Spleen (tissue), 7 donors: ENCODE data around the gene ZXDC.

Source experiments
- POLR2A ChIP-seq, 3 donors: fragments of 450-650 bp; IDR thresholded peaks; one replicate each; pipeline ENCODE4 v1.5.1; 2017; ENCODE audit warnings: antibody characterized with exemption in 3 of 3, mild to moderate bottlenecking in 1 of 3
- TF ChIP-seq, protein P1 (sequence below), 11 experiments: fragments of 200-600 bp in 7 of 11; fragments of 450-650 bp in 4 of 11; sonication (generic) in 4 of 11; IDR thresholded peaks in 8 of 11; conservative IDR thresholded peaks in 3 of 11; 1 replicate in 7 of 11; 2 replicates in 4 of 11; pipeline versions ENCODE4 v1.4.0 to v1.8.0; 2016 to 2021; ENCODE audit warnings: antibody characterized with exemption in 11 of 11, inconsistent platforms in 4 of 11, mild to moderate bottlenecking in 1 of 11
- donor health status: DM: no; HTN: no; CAD: no; lungs with moderate emphysema.
- donor health status: DM: no; HTN: no; CAD: no.
- donor health status: DM: no; HTN: no; CAD: no.

GRCh38 chr3:126414961-126415660 is 60.6 kb downstream of the ZXDC start:
- TF ChIP-seq, protein P1, sequence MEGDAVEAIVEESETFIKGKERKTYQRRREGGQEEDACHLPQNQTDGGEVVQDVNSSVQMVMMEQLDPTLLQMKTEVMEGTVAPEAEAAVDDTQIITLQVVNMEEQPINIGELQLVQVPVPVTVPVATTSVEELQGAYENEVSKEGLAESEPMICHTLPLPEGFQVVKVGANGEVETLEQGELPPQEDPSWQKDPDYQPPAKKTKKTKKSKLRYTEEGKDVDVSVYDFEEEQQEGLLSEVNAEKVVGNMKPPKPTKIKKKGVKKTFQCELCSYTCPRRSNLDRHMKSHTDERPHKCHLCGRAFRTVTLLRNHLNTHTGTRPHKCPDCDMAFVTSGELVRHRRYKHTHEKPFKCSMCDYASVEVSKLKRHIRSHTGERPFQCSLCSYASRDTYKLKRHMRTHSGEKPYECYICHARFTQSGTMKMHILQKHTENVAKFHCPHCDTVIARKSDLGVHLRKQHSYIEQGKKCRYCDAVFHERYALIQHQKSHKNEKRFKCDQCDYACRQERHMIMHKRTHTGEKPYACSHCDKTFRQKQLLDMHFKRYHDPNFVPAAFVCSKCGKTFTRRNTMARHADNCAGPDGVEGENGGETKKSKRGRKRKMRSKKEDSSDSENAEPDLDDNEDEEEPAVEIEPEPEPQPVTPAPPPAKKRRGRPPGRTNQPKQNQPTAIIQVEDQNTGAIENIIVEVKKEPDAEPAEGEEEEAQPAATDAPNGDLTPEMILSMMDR (IDR thresholded peaks at IDR 0.05 in 8 of 11, conservative IDR thresholded peaks at IDR 0.05 in 3 of 11), result no peak
- TF ChIP-seq POLR2A (IDR thresholded peaks at IDR 0.05), result no peak
